HEK293T (cell line): ENCODE measurements around the gene FTO.

Source experiments
- CTBP1 ChIP-seq: fragments of 450-650 bp; IDR thresholded peaks from 2 replicates; pipeline ENCODE4 v1.6.1; 2016; ENCODE audit warnings: borderline replicate concordance
- ELF4 ChIP-seq: fragments of 450-650 bp; IDR thresholded peaks from 2 replicates; pipeline ENCODE4 v1.6.1; 2017; ENCODE audit warnings: antibody characterized with exemption
- FOXA1 ChIP-seq: fragments of 450-650 bp; IDR thresholded peaks from 2 replicates; pipeline ENCODE4 v1.6.1; 2016; ENCODE audit warnings: mild to moderate bottlenecking
- FOXK2 ChIP-seq: fragments of 450-650 bp; IDR thresholded peaks from 2 replicates; pipeline ENCODE4 v1.6.1; 2016; ENCODE audit warnings: mild to moderate bottlenecking
- FOXM1 ChIP-seq: fragments of 450-650 bp; IDR thresholded peaks from 2 replicates; pipeline ENCODE4 v1.6.1; 2017; ENCODE audit warnings: mild to moderate bottlenecking, borderline replicate concordance
- L3MBTL2 ChIP-seq: fragments of 450-650 bp; conservative IDR thresholded peaks from 2 replicates; pipeline ENCODE4 v1.6.1; 2016; ENCODE audit warnings: mild to moderate bottlenecking
- LEF1 ChIP-seq: fragments of 450-650 bp; IDR thresholded peaks from 2 replicates; pipeline ENCODE4 v1.6.1; 2017; ENCODE audit warnings: mild to moderate bottlenecking, borderline replicate concordance
- PKNOX1 ChIP-seq: fragments of 450-650 bp; IDR thresholded peaks from 2 replicates; pipeline ENCODE4 v1.6.1; 2016
- SUZ12 ChIP-seq: fragments of 450-650 bp; IDR thresholded peaks from 2 replicates; pipeline ENCODE4 v1.6.1; 2016; ENCODE audit warnings: mild to moderate bottlenecking
- ZNF384 ChIP-seq: fragments of 450-650 bp; IDR thresholded peaks from 2 replicates; pipeline ENCODE4 v1.6.1; 2016

DNA sequence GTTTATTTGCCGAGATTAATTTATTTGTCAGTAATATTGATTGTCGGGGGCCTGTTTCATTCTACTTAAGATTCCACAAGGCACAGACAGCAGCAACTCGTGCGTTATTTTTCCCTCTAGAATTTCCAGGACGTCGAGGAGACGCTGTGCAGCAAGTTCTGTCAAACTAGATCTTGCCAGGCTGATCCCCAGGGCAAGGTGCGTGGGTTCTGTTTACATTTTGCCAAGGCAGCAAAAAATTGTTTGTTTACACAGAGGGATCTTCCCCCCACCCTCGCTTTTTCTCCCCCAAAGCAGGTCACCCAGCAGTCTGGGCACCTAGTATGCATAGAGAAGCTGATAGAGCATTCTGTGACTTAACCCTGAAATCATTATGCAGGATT lies 471.2 kb downstream of the FTO start:
- TF ChIP-seq FOXM1 (no peak), LEF1 (no peak), SUZ12 (no peak), PKNOX1 (no peak), FOXA1 (no peak), ELF4 (no peak), CTBP1 (no peak), ZNF384 (no peak), L3MBTL2 (no peak), FOXK2 (no peak)
